ENCODE data around the gene ACP1.

The ACP1 gene

DNA sequence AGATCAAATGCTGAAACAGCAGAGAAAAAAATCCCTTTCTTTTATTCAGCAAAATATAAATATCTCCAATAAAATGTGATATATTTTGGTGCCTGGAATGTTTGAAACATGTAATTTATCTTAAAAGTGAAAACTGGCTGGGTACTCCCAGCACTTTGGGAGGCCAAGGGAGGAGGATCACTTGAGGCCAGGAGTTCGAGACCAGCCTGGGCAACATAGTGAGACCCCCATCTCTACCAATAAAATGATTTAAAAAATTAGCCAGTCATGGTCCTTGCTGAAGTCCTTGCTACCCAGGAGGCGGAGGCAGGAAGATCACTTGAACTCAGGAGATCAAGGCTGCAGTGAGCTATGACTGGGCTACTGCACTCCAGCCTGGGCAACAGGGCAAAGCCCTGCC lies 9.6 kb upstream of the ACP1 start:
- DNase-seq (ENCODE audit: low read depth), result no peak

DNA sequence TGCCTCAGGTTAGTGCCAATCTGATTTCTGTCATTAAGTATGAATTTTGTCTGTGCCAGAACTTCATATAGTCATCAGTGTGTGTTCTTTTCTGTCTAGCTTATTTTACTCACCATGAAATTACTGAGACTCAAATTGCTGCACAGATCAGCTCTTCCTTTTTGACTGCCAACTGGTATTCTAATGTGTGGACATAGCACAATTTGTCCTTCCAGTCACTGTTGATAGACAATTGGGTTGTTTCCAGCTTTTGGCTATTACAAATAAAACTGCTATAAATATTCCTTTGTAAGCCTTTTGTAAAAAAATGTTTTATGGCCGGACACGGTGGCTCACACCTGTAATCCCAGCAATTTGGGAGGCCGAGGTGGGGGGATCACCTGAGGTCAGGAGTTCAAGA lies 8.7 kb upstream of the ACP1 start:
- no peak for DNase-seq (ENCODE audit: low read depth)

DNA sequence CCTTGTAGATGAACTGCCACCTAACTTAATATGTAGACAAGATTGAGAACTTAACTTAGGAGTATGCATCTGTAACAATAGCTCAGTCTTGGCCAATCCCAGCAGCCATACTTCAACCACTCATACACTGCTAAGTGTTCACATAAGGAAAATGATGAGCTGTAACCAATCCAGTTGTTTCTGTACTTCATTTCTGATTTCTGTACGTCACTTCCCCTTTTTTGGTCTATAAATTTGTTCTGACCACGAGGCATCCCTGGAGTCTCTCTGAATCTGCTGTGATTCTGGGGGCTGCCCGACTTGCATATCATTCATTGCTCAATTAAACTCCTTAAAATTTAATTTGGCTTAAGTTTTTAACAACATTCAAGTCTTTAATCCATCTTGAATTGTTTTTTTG lies 7.3 kb upstream of the ACP1 start:
- DNase-seq (ENCODE audit: low read depth), result no peak

DNA sequence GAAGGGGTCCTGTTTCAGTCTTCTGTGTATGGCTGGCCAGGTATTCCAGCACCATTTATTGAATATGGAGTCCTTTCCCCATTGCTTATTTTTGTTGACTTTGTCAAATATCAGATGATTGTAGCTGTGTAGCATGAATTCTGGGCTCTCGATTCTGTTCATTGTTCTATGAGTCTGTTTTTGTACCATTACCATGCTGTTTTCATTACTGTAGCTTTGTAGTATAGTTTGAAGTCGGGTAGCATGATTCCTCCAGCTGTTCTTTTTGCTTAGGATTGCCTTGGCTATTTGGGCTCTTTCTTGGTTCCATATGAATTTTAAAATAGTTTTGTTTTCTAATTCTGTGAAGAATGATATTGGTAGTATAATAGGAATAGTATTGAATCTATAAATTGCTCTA lies 6.9 kb upstream of the ACP1 start:
- no peak for DNase-seq (ENCODE audit: low read depth)

DNA sequence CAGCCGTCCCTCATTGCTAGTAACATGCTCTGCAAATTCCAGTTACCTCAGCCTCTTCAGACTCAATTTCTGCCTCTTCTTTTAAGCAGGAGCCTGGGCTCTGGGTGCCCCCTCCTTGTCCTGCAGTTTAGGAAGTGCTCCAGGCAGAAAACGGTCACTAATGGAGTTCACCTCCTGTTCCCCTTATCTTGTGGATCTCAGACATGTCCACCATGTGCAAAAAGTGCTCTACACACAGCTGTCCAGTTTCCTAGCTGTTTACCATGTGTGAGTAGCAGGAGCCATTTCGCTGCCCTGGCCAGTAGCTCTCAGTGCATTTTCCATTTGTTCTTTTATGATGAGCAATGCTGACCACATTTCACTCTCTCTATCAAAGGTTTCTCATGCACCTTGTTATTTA lies 5.8 kb upstream of the ACP1 start:
- DNase-seq (ENCODE audit: low read depth), result no peak

DNA sequence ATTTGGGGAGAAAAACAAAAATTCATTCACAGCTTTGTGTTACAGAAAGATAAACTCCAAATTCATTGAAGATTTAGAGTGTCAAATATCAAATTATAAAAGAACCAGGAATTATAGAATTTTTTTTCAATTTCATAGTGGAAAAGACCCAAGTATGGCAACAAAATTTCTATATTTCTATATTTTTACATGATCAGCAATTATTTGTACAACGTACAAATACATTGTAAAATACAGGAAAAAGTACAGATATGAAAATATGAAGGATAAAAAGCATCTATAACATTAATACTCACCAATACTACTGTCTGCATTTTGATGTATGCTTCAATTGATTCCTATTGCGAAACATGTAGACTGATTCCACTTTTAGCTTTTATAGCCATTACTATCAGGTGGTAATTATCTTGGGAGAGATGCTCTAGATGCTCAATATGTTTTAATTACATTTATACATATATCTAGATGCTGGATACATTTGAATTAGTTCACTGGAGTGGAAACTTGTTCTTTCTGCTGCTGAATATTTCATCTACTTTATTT lies 4.9 kb upstream of the ACP1 start:
- DNase-seq (ENCODE audit: low read depth), result no peak

DNA sequence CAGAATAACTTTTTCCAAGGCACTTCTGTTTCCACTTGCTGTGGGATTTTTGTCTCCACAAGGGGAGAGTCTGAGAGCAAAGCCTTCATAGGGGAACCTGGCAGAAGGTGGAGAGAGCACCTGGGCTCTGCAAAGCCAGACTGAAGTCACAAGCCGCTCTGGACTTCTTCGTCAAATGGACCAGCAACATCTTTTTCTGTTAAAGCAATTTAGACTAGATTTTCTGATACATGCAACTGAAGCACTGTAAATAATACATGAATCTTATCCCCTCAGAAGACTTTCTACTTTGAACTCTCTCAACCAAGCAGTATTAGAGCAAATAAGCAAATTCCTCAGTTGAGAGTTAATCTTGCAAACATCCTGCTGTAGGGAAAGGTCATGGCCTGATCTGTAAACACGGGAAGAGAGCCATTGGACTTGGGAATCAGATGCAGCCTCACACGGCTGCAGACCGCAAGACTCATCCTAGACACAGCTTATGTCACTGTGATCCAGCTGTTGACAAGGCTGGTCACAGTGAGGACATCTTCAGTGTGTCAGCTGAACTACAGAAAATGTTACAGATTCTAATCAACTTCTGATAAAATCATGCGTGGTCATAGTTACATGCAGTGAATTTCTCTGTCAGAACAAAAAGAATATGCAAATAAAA lies 4.1 kb upstream of the ACP1 start:
- no peak for DNase-seq (ENCODE audit: low read depth)

DNA sequence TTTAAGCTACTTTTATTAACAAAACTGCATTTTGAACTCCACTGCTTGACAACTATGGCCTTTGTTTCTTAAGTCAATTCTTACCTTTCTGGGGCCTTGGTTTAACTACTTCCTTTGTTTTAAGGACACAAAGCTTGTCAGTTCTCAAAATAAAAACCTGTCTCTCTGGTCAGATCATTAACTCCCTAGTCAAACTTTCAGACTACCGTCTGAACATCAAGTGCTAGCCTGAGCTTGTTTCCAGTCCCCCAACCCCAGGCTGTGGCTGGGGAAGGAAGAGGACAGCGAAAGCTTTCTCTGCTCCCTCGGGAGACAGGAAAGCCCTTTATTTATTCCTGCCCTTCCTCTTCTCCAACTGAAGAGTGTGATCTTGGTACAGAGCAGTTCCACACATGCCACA lies 2.6 kb upstream of the ACP1 start:
- no peak for DNase-seq (ENCODE audit: low read depth)

DNA sequence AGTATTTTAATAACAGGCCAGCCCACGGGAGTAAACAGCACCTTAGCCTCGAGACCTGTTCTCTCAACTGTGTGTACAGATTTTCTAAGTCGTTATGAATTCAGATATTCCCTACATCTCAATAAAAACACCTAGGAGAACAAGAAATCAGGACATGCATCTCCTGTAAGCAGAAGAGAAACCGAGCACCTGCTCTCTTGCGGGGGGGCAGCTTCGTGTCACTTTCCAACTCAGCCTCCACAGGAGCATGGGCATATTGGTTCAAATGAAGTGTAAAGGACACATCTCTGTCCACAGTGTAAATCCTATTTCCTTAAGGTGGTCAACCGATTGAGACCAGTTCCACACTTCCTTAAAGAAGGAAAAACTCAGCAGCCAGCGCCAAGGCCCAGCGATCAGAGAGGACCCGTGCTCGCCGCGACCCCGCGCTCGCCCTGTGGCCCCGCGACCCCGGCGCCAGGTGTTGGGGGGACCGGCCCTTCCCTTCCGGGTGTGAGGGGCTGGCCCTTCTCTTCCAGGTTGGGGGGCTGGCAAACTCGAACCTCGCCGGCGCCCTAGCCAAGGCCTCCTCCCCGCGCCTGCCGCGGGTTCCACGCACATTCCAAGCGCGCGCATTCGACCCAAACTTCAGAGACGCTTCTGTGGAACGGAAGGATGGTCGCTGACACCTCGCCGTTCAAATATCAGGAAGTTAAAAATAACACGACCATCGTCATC lies 1.6 kb upstream of the ACP1 start:
- DNase-seq (ENCODE audit: low read depth), result no peak

DNA sequence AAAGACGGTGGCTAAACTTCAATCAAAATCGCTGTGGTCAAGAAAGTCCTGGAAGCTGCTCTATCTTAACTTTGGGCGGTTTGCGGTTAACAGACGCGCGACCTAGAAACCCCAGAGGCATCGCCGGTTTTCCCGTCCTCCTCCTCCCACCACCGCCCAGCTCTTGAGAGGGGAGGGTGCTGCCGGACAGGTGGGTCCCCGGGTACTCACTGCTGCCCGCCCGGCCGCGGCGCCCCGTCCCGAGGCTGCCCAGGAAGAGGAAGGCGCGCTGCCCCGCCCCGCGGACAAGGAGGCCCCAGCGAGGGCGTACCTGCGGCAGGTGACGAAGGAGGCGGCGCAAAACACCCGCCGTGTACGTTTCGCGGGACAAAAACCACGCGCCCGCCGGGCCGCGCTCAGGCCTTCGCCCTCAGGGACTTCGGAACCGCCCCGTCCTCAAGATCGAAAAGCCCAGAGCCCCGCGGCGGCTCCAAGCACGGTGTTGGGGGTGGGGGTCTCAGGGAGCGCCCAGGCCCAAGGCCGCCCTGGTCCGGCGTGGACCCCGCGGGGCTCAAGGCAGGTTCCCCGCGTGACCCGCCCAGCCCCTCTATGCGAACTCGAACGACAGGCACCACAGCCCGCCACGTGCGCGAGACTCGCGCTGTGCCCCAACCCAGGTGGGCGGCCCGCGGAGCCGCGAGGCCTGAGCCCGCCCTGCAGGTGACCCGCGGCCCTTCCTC lies 814 bp upstream of the ACP1 start, which contains the start of gene SH3YL1:
Gene SH3YL1 (minus strand): TSS at position 259 of the 719 bp plus-strand sequence. CDS start 48 bp downstream, at position 211.
- DNase-seq (ENCODE audit: low read depth), result no peak

DNA sequence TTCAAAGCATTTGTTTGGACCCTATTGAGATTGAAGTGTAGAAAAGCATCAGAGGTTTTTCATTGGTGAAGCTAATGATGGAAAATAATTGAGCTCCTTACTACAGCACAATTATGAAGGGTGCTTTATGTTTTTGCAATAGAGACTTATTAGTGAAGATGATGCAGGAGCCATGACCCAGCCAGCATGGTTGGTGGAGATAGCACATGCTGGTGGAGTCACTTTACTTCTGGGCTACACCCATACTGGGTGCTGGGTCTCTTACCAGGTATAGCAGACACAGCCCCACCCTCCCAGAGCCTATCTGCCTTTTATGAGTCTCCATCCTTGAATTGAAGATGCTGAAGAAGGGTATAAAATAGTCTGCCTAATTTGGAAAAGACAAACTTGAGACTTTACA lies 3.6 kb downstream of the ACP1 start:
- DNase-seq (ENCODE audit: low read depth), result no peak

DNA sequence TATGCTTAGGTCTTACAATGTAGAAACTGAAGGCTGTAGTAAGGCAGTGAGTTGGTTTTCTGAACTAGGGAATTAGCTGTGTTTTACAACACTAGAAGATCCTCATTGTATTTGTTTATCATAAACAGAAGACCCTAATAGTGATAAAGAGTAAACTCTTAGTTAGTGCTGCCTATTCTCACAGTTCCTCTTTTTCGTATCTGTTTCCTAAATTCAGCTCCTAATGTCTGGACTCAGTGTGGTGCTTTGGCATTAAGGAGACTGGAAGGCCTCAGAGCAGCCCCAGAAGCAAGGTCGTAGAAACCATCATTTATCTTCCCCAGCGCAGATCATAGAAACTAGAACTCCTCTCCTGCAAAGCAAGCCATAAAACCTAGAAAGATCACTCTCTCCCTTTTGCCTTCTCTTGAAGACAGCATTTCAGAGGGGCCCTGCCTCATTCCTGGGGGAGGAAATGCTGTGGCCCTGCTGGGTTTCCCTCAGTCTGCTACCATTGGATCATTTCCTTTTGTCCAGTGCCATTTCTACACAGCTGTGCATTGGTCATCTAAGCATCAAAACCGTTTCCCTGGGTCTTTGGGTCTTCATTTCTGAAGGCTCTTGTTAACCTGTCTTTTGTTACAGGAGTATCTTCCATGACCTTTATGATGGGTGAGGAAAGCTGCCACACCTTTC lies 4.7 kb downstream of the ACP1 start:
- DNase-seq (ENCODE audit: low read depth), result no peak

DNA sequence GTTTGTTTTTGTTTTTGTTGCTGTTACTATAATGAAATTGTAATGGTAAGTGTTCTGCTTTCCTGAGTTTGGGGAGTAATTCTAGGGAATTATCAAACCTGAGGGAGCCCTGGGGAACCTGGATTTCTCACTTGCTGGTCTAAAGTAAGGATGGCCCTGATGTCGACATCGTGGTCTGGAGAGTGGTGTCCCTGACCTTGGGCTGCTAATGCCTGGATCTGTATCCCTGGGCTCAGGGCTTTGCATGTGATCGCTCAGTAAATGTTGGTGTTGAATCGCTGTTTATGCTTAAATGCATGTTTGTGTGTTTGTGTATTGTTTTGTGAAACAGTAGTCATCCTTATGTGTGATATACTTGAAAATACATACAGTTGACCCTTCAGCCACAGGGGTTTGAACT lies 6.1 kb downstream of the ACP1 start:
- no peak for DNase-seq (ENCODE audit: low read depth)

DNA sequence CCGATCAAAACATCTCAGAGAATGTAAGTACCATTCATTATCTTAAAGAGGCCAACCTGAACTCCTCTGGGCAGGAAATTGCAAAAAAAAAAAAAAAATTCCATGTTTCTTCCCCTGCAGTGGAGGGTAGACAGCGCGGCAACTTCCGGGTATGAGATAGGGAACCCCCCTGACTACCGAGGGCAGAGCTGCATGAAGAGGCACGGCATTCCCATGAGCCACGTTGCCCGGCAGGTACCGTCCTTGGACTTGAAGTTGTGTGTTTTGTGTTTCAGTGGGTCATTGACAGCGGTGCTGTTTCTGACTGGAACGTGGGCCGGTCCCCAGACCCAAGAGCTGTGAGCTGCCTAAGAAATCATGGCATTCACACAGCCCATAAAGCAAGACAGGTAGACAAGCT lies 7.2 kb downstream of the ACP1 start:
- no peak for DNase-seq (ENCODE audit: low read depth)

DNA sequence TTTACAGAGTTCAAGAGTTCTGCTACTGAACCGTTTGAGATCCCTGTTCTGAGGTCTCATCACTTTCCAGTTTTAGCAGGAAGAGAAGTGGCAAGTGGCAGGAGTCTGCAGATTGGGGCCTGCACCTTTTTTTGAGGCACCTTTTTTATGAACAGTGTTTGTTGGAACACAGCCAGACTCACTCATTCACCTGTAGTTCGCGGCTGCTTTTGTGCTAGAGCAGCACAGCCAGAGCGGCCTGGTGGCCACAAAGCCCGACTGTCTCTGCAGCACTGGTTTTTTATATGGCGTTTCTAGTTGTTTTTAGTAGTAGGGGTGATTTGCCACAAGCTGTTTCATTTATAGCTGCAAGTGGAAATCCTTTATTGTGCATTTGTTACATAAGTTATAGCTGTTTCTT lies 8.6 kb downstream of the ACP1 start:
- DNase-seq (ENCODE audit: low read depth), result no peak

DNA sequence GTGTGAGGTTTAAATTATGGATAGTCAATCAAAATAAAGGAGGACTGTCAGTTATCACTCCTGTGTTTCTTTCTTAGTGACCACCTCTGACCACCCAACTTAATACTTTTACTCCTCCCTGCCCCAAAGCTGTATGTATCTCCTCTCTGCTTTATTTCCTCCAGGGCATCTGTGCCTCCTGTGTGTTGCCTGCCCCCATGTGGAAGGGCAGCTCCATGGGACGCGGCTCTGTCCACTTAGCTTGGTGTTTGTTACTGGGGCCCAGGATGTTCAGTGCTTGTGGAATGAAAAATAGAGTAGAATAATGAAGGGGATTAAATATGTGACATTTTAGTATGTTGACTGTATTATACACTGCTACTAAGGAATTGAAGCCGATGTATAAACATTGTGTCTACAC lies 9.8 kb downstream of the ACP1 start:
- no peak for DNase-seq (ENCODE audit: low read depth)

DNA sequence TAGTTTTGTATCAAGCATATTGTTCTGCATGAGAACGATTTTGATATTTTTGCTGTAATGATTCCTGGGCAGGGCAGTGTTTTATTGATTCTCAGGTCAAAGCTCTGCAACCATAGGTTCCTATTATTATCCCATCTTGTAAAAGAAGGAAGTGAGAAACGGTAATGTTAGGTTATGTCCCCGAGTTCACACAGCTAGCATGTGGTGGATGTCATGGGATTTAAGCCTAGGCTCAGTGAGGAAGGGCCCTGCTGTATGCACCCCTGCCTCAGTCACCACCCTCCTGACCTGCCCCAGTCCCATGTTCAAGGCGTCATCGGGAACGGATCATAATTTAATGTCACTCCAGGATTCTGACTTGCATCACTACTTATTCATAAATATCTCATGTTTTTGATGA lies 10.7 kb downstream of the ACP1 start:
- no peak for DNase-seq (ENCODE audit: low read depth)

DNA sequence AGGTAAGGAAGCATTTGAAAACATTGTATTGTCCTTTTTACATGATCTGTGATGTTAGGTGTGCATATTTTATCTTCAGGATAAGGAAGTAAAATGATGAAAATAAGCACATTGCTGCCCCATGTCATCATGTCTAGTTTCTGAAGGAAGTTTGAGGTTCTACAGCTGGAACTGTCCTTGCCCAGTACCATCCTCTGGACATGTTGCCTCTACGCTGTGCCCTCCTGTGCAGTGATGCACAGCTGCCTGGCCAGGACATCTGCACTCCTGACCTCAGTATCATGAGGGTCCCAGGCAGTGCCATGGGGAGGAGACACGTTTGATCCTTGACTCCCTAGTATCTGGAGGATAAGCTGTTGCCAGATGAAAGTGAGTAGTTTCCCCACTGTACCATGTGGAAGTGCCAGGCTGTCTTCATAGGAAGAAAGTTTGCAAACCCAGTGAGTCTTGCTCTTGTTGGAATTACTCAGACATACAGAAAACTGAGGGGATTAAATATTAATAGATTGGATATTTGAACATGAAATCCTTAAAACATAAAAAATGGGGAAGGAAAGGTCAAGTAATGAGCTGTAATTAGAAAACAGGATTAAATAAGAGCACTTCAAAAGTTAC lies 13.7 kb downstream of the ACP1 start:
- DNase-seq (ENCODE audit: low read depth), result no peak

DNA sequence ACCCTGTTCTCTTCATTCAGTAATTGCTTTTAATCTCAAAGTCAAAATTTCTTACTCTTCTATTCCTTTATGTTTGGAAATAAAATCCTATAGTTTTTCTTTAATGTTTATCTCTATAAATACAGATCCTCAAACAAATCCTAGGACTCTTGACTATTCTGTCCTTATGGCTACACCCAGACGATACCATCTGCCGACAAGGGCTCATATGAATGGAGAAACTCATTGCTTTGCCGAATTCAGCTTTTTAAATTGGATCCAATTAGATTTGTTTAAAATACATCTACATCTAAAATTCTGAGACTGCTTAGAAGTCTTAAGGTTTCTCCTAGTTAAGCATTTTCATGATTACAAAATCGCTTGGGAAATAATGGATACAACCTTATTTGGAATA lies 14.2 kb downstream of the ACP1 start:
- no peak for DNase-seq (ENCODE audit: low read depth)

DNA sequence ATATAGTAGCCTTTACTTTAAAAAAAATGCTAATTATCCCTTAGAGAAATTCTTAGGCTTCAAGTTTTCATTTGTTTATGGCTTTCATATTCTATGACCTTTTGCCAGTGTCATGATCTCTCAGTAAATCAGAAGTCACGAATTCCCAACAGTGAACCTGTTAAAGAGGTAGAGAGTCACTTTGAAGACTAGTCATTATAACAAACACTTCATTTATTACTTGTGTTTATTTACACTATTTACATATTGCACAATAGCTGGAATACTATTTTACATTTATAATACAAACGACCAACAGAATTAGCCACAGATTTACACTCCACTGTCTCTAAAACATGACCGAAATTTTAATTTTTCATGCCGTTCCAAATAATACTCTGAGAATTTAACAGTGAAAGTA lies 14.6 kb downstream of the ACP1 start:
- no peak for DNase-seq (ENCODE audit: low read depth)

DNA sequence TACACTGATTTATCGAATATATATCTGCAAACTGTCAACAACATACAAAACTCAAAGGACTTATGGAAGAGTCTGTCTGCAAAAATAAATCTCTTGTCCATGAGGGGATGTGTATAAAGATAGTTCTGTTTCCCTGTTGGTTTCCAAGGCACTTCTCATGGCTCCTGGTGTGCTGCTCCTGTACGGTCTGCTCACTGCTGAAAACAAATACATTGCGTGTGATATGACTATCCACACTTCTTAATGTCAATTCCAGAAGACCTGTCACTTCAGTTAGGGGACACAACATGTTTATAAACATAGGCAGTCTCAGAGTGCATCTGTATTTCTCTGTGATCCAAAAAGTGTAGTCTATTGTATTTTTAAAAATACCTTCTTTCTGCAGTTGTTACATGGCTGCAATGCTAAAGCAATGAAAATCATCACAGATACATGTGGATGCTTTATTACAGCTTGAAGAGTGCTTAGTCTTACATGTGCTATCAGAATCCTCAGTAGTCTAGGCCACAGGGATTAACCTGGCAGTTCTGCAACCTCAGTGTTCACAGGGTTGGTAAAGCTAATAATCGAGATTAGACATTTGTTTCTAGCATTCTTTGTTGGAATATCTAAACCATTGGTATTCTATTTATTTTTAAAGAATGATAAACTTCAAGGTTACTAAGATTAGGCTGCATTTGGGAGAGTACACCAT lies 15.4 kb downstream of the ACP1 start:
- no peak for DNase-seq (ENCODE audit: low read depth)
